ENCODE results near the gene HSPB8. TPM values are rescaled to one million over a fixed set of nuclear protein-coding genes. Genes with fewer than 3 reads are reported as not detected.
A peak's percentile ranks its signal among the peaks of the same experiment; 100 is the strongest.

Gene HSPB8
- total RNA-seq, 2 donors from 2014 or later, result 67.0 to 96.9 TPM

GRCh38 chr12:119182701-119183493 lies 4.2 kb downstream of the HSPB8 start:
- H3K4me3 ChIP-seq, result peak overlapping the region in 1 of 2 donors; percentile 1
- peak overlapping the region; percentile 50 to 87 for H3K27ac ChIP-seq
- no peaks in the 10 kb centered on the region for H3K36me3 ChIP-seq
- H3K9me3 ChIP-seq, result no peaks in the 10 kb centered on the region
- no peaks in the 10 kb centered on the region for H3K4me1 ChIP-seq (replicated peaks)
- intact Hi-C loops (cut with DNase I), result no loop called here
- H3K27me3 ChIP-seq (replicated peaks; ENCODE audit: insufficient read depth), result no peaks in the 10 kb centered on the region
- DNase-seq (ENCODE audit: low spot score), result no peak
- TF ChIP-seq CTCF (IDR thresholded peaks at IDR 0.05) (no peak), POLR2A (IDR thresholded peaks at IDR 0.05) (no peak), POLR2AphosphoS5 (IDR thresholded peaks at IDR 0.05) (no peak)
- WGBS, result 76% methylated on average over 5 of the region's 5 CpGs

GRCh38 chr12:119183942-119184695 lies 5.4 kb downstream of the HSPB8 start:
- Histone ChIP-seq H3K36me3 (no peaks in the 10 kb centered on the region), H3K9me3 (no peaks in the 10 kb centered on the region), H3K27ac (peak overlapping the region; percentile 50 to 87), H3K4me3 (no peak overlapping the region), H3K27me3 (replicated peaks; ENCODE audit: insufficient read depth) (no peaks in the 10 kb centered on the region), H3K4me1 (replicated peaks) (no peaks in the 10 kb centered on the region)
- intact Hi-C loops (cut with DNase I), result no loop called here
- TF ChIP-seq POLR2AphosphoS5 (IDR thresholded peaks at IDR 0.05) (peak; percentile 3), CTCF (IDR thresholded peaks at IDR 0.05) (no peak)
- no peak for DNase-seq (ENCODE audit: low spot score)
- WGBS, result 68% methylated on average over 9 of the region's 9 CpGs

- WGBS, result 94% methylated on average over 16 of the region's 16 CpGs
- intact Hi-C loops (cut with DNase I), result no loop called here
- H3K36me3 ChIP-seq, result no peaks in the 10 kb centered on the region
- DNase-seq (ENCODE audit: low spot score), result no peak
- H3K27ac ChIP-seq, result no peak overlapping the region
- no peaks in the 10 kb centered on the region for H3K27me3 ChIP-seq (replicated peaks; ENCODE audit: insufficient read depth)
- H3K9me3 ChIP-seq, result no peaks in the 10 kb centered on the region
- H3K4me1 ChIP-seq (replicated peaks), result no peaks in the 10 kb centered on the region
- no peak overlapping the region for H3K4me3 ChIP-seq
- TF ChIP-seq CTCF (IDR thresholded peaks at IDR 0.05) (no peak), POLR2A (IDR thresholded peaks at IDR 0.05) (no peak), POLR2AphosphoS5 (IDR thresholded peaks at IDR 0.05) (no peak)
These were observed 16.5 kb downstream of the HSPB8 start for GRCh38 chr12:119195256-119195655.

- H3K27me3 ChIP-seq (replicated peaks; ENCODE audit: insufficient read depth), result no peaks in the 10 kb centered on the region
- no peak overlapping the region for H3K4me3 ChIP-seq
- TF ChIP-seq POLR2A (IDR thresholded peaks at IDR 0.05) (no peak), CTCF (IDR thresholded peaks at IDR 0.05) (no peak), POLR2AphosphoS5 (IDR thresholded peaks at IDR 0.05) (peak; percentile 23)
- intact Hi-C loops (cut with DNase I), result no loop called here
- no peak for DNase-seq (ENCODE audit: low spot score)
- WGBS, result 87% methylated on average over 2 of the region's 2 CpGs
- H3K9me3 ChIP-seq, result no peaks in the 10 kb centered on the region
- peak overlapping the region; percentile 41 to 60 for H3K27ac ChIP-seq
- H3K36me3 ChIP-seq, result no peaks in the 10 kb centered on the region
- H3K4me1 ChIP-seq (replicated peaks), result no peaks in the 10 kb centered on the region
These were observed 19.7 kb downstream of the HSPB8 start for GRCh38 chr12:119198440-119198839.
